Measurements from ENCODE around the gene COL5A1.

GRCh38 chr9:134728021-134728795 is 86.6 kb downstream of the COL5A1 start:
- TF ChIP-seq CTCF (optimal IDR thresholded peaks at IDR 0.05 in 1 of 3, IDR thresholded peaks at IDR 0.05 in 1 of 3, conservative IDR thresholded peaks at IDR 0.05 in 1 of 3; ENCODE audit: extremely low read depth in 1 of 3, insufficient read depth in 2 of 3, low read length in 3 of 3) (no peak), EZH2 (IDR thresholded peaks at IDR 0.05; ENCODE audit: low read length) (no peak)
